H9 (cell line): ENCODE results near the gene RBMS3. TPM values are rescaled to one million over a fixed set of nuclear protein-coding genes. Genes with fewer than 3 reads are reported as not detected.

ENCODE experiments used
- DNase-seq: peaks from one replicate; pipeline ENCODE4 v3.0.0-alpha.2; 2017
- H2AFZ ChIP-seq: one replicate; pipeline ENCODE4 v1.6.1; 2013; ENCODE audit warnings: mild to moderate bottlenecking, low read length, control low read depth, moderate library complexity
- H2AK5ac ChIP-seq: 2 replicates; pipeline ENCODE4 v1.6.1; 2013; ENCODE audit warnings: low read length, control low read depth, mixed read lengths; ENCODE audit not compliant: insufficient read length
- H2BK120ac ChIP-seq: one replicate; pipeline ENCODE4 v1.6.1; 2013; ENCODE audit warnings: low read depth, mild to moderate bottlenecking, low read length, control low read depth, inconsistent platforms; ENCODE audit not compliant: poor library complexity, severe bottlenecking
- H2BK12ac ChIP-seq: 2 replicates; pipeline ENCODE4 v1.6.1; 2013; ENCODE audit warnings: low read length, control low read depth, mixed read lengths, low read depth; ENCODE audit not compliant: insufficient read length
- H2BK15ac ChIP-seq: 2 replicates; pipeline ENCODE4 v1.6.1; 2013; ENCODE audit warnings: low read depth, low read length, control low read depth
- H2BK20ac ChIP-seq: one replicate; pipeline ENCODE4 v1.6.1; 2013; ENCODE audit warnings: low read depth, mild to moderate bottlenecking, low read length, control low read depth, inconsistent platforms; ENCODE audit not compliant: poor library complexity, severe bottlenecking
- H2BK5ac ChIP-seq: 2 replicates; pipeline ENCODE4 v1.6.1; 2013; ENCODE audit warnings: low read length, control low read depth, mixed read lengths; ENCODE audit not compliant: insufficient read length
- H3K14ac ChIP-seq: 2 replicates; pipeline ENCODE4 v1.6.1; 2013; ENCODE audit warnings: low read length, control low read depth; ENCODE audit not compliant: insufficient read depth
- H3K18ac ChIP-seq: 2 replicates; pipeline ENCODE4 v1.6.1; 2013; ENCODE audit warnings: low read depth, mild to moderate bottlenecking, mixed read lengths, low read length, control low read depth; ENCODE audit not compliant: insufficient read length
- H3K23ac ChIP-seq: 2 replicates; pipeline ENCODE4 v1.6.1; 2013; ENCODE audit warnings: low read length, control low read depth, mixed read lengths, low read depth; ENCODE audit not compliant: insufficient read length
- H3K23me2 ChIP-seq: 2 replicates; pipeline ENCODE4 v1.6.1; 2013; ENCODE audit warnings: low read depth, mild to moderate bottlenecking, mixed read lengths, low read length, control low read depth; ENCODE audit not compliant: insufficient read length, poor library complexity, severe bottlenecking
- H3K27ac ChIP-seq: 2 replicates; pipeline ENCODE4 v1.5.1; 2013; ENCODE audit warnings: low read length, control low read depth, mixed read lengths, low read depth; ENCODE audit not compliant: insufficient read length
- H3K27me3 ChIP-seq: 2 replicates; pipeline ENCODE4 v1.6.1; 2013; ENCODE audit warnings: low read length, control low read depth, inconsistent platforms; ENCODE audit not compliant: insufficient read depth
- H3K4ac ChIP-seq: 2 replicates; pipeline ENCODE4 v1.6.1; 2013; ENCODE audit warnings: low read depth, mild to moderate bottlenecking, control low read depth, inconsistent platforms, low read length, moderate library complexity
- H3K4me1 ChIP-seq: 2 replicates; pipeline ENCODE4 v1.6.1; 2013; ENCODE audit warnings: low read length, control low read depth, inconsistent platforms; ENCODE audit not compliant: insufficient read depth
- H3K4me2 ChIP-seq: 2 replicates; pipeline ENCODE4 v1.6.1; 2013; ENCODE audit warnings: low read length, control low read depth, mixed read lengths; ENCODE audit not compliant: insufficient read length, insufficient read depth
- H3K56ac ChIP-seq: 2 replicates; pipeline ENCODE4 v1.6.1; 2013; ENCODE audit warnings: low read depth, mild to moderate bottlenecking, mixed read lengths, low read length, control low read depth; ENCODE audit not compliant: insufficient read length
- H3K79me1 ChIP-seq: 2 replicates; pipeline ENCODE4 v1.6.1; 2013; ENCODE audit warnings: low read depth, mild to moderate bottlenecking, moderate library complexity, low read length, control low read depth, inconsistent platforms; ENCODE audit not compliant: insufficient read depth, poor library complexity, severe bottlenecking
- H3K79me2 ChIP-seq: 2 replicates; pipeline ENCODE4 v1.6.1; 2013; ENCODE audit warnings: low read length, control low read depth, inconsistent platforms; ENCODE audit not compliant: insufficient read depth
- H3K9ac ChIP-seq: 2 replicates; pipeline ENCODE4 v1.6.1; 2013; ENCODE audit warnings: low read length, control low read depth, mixed read lengths; ENCODE audit not compliant: insufficient read length; ENCODE audit errors: extremely low read depth
- H3K9me3 ChIP-seq: one replicate; pipeline ENCODE4 v1.6.1; 2013; ENCODE audit warnings: low read depth, low read length, inconsistent platforms; ENCODE audit not compliant: control insufficient read depth
- H3T11ph ChIP-seq: one replicate; pipeline ENCODE4 v1.6.1; 2013; ENCODE audit warnings: mild to moderate bottlenecking, low read length, control low read depth, inconsistent platforms
- H4K20me1 ChIP-seq: one replicate; pipeline ENCODE4 v1.6.1; 2013; ENCODE audit not compliant: control insufficient read depth, insufficient read length, insufficient read depth
- H4K5ac ChIP-seq: 2 replicates; pipeline ENCODE4 v1.6.1; 2013; ENCODE audit warnings: low read depth, mild to moderate bottlenecking, mixed read lengths, low read length, control low read depth; ENCODE audit not compliant: insufficient read length
- H4K8ac ChIP-seq: replicated peaks from 2 replicates; pipeline ENCODE4 v1.6.1; 2013; ENCODE audit warnings: low read length, control low read depth, mixed read lengths, low read depth; ENCODE audit not compliant: insufficient read length
- H4K91ac ChIP-seq: 2 replicates; pipeline ENCODE4 v1.6.1; 2013; ENCODE audit warnings: low read depth, mild to moderate bottlenecking, moderate library complexity, mixed read lengths, low read length, control low read depth; ENCODE audit not compliant: insufficient read length
- H3K27ac Mint-ChIP-seq, 3 experiments: 2 replicates in 2 of 3; 3 replicates in 1 of 3; pipeline ENCODE4 v1.8.0; 2020 to 2021; ENCODE audit warnings: mixed read lengths in 3 of 3, mild to moderate bottlenecking in 1 of 3, moderate library complexity in 1 of 3
- H3K27me3 Mint-ChIP-seq: 2 replicates; pipeline ENCODE4 v1.8.0; 2021; ENCODE audit warnings: low read depth, mild to moderate bottlenecking, moderate library complexity, mixed read lengths
- H3K36me3 Mint-ChIP-seq, 3 experiments: 2 replicates in 2 of 3; 3 replicates in 1 of 3; pipeline ENCODE4 v1.8.0; 2020 to 2021; ENCODE audit warnings: low read depth in 3 of 3, mixed read lengths in 3 of 3; ENCODE audit not compliant: insufficient read depth in 1 of 3
- H3K4me1 Mint-ChIP-seq, 2 experiments: 2 replicates each; pipeline ENCODE4 v1.8.0; 2020; ENCODE audit warnings: mixed read lengths in 2 of 2
- H3K4me3 Mint-ChIP-seq, 2 experiments: 2 replicates in 1 of 2; 3 replicates in 1 of 2; pipeline ENCODE4 v1.8.0; 2020 to 2021; ENCODE audit warnings: mild to moderate bottlenecking in 2 of 2, mixed read lengths in 2 of 2, moderate library complexity in 1 of 2
- H3K9me3 Mint-ChIP-seq, 2 experiments: 2 replicates in 1 of 2; 3 replicates in 1 of 2; pipeline ENCODE4 v1.8.0; 2020; ENCODE audit warnings: mild to moderate bottlenecking in 2 of 2, mixed read lengths in 2 of 2, moderate library complexity in 1 of 2
- CTCF ChIP-seq: fragments of 200-600 bp; sonication (generic); conservative IDR thresholded peaks from 3 replicates; pipeline ENCODE4 v1.8.0; 2021; ENCODE audit warnings: antibody characterized with exemption, mild to moderate bottlenecking
- WGBS: extraction: QIAGEN DNeasy Blood & Tissue Kit; methylation state at CpG from one replicate; pipeline ENCODE4 v1.1.7; 2013; ENCODE audit warnings: missing lambda C conversion rate, low lambda C conversion rate, mixed read lengths; ENCODE audit not compliant: insufficient read length; ENCODE audit errors: extremely low coverage; 5-methylcytosine and 5-hydroxymethylcytosine counted together
- total RNA-seq: library from RNA; stranded (reverse); gene quantifications from 2 replicates; pipeline ENCODE4 v1.2.1, GENCODE V29; 2021

The RBMS3 gene
- total RNA-seq, 1 experiment from 2014 or later: 8.1 TPM

- no peaks in the 10 kb centered on the region; a peak in 1 of 7 replicates for H3K36me3 Mint-ChIP-seq
- WGBS: no CpG with 5 or more reads among the region's 4 CpGs
- H3K4ac ChIP-seq: no peak overlapping the region
Measured at GRCh38 chr3:29772436-29772835, 491.6 kb downstream of the RBMS3 start.

More at GRCh38 chr3:29772436-29772835, 491.6 kb downstream of the RBMS3 start:
- H4K91ac ChIP-seq: no peak overlapping the region
- H3K23ac ChIP-seq: no peak overlapping the region
- H3T11ph ChIP-seq: no peak overlapping the region
- no peaks in the 10 kb centered on the region for H3K27me3 ChIP-seq
- H3K4me3 Mint-ChIP-seq: no peak overlapping the region
- no peak overlapping the region for H4K8ac ChIP-seq
- H3K79me2 ChIP-seq: no peaks in the 10 kb centered on the region
- H2BK15ac ChIP-seq: no peak overlapping the region
- H3K23me2 ChIP-seq: no peaks in the 10 kb centered on the region
- no peak overlapping the region for H2BK120ac ChIP-seq
- H2AK5ac ChIP-seq: no peak overlapping the region
- no peaks in the 10 kb centered on the region; a peak in 1 of 5 replicates for H3K9me3 Mint-ChIP-seq
- DNase-seq: no peak
- no peaks in the 10 kb centered on the region for H3K9me3 ChIP-seq
- H3K14ac ChIP-seq: no peak overlapping the region
- H3K9ac ChIP-seq: no peak overlapping the region
- no peak overlapping the region for H2BK20ac ChIP-seq
- H4K20me1 ChIP-seq: no peaks in the 10 kb centered on the region
- H2BK5ac ChIP-seq: no peak overlapping the region
- peaks cover 11 to 25% of the 10 kb centered on the region in 2 experiments for H3K4me1 Mint-ChIP-seq
- no peak overlapping the region for H3K18ac ChIP-seq
- H3K4me2 ChIP-seq: no peak overlapping the region
- H3K56ac ChIP-seq: no peak overlapping the region
- peak overlapping the region in 1 of 3 experiments; percentile 38; a peak in 2 of 7 replicates for H3K27ac Mint-ChIP-seq
- H3K79me1 ChIP-seq: no peaks in the 10 kb centered on the region
- H3K27me3 Mint-ChIP-seq: no peaks in the 10 kb centered on the region
- no peak overlapping the region for H2BK12ac ChIP-seq
- no peaks in the 10 kb centered on the region; the same call in 1 of the 2 replicates for H3K4me1 ChIP-seq
- TF ChIP-seq CTCF: no peak
- no peak overlapping the region for H2AFZ ChIP-seq
- H3K27ac ChIP-seq: no peak overlapping the region
- no peak overlapping the region for H4K5ac ChIP-seq
